SK-N-SH treated with all-trans-retinoic acid at 6 μM for 48 hours (cell line): ENCODE data around the gene GRID1.

Source experiments
- ATAC-seq: fragments of 200-7000 bp; cut with Tn5 transposase; 3 replicates; pipeline ENCODE4 v1.9.1; 2020; ENCODE audit warnings: mild to moderate bottlenecking, moderate library complexity
- ARNTL ChIP-seq: fragments of 450-650 bp; formaldehyde crosslinking; IDR thresholded peaks from 2 replicates; pipeline ENCODE4 v1.5.0; 2020; ENCODE audit warnings: low read depth, mild to moderate bottlenecking, moderate library complexity, borderline replicate concordance
- BACH2 ChIP-seq: fragments of 250-450 bp; sonication (Bioruptor Pico); IDR thresholded peaks from 2 replicates; pipeline ENCODE4 v1.9.0; 2021; ENCODE audit warnings: mild to moderate bottlenecking, borderline replicate concordance
- ESRRG ChIP-seq: fragments of 250-450 bp; sonication (Bioruptor Pico); IDR thresholded peaks from 2 replicates; pipeline ENCODE4 v1.6.1; 2021; ENCODE audit warnings: mild to moderate bottlenecking
- GLIS3 ChIP-seq: fragments of 250-450 bp; sonication (Bioruptor Pico); IDR thresholded peaks from 2 replicates; pipeline ENCODE4 v1.5.0; 2020; ENCODE audit warnings: mild to moderate bottlenecking, moderate library complexity
- PPARA ChIP-seq: fragments of 250-450 bp; sonication (Bioruptor Pico); IDR thresholded peaks from 2 replicates; pipeline ENCODE4 v1.5.0; 2020; ENCODE audit warnings: mild to moderate bottlenecking, borderline replicate concordance
- RARB ChIP-seq: fragments of 250-450 bp; sonication (Bioruptor Pico); IDR thresholded peaks from 2 replicates; pipeline ENCODE4 v1.8.0; 2021; ENCODE audit warnings: mild to moderate bottlenecking, moderate library complexity
- SNAI2 ChIP-seq: fragments of 250-450 bp; sonication (Bioruptor Pico); IDR thresholded peaks from 2 replicates; pipeline ENCODE4 v1.5.0; 2020; ENCODE audit warnings: mild to moderate bottlenecking, moderate library complexity
- TCF4 ChIP-seq: fragments of 250-450 bp; sonication (Bioruptor Pico); IDR thresholded peaks from 2 replicates; pipeline ENCODE4 v1.8.0; 2021; ENCODE audit warnings: mild to moderate bottlenecking, moderate library complexity, borderline replicate concordance
- TOX ChIP-seq: fragments of 250-450 bp; sonication (Bioruptor Pico); IDR thresholded peaks from 2 replicates; pipeline ENCODE4 v1.8.0; 2021; ENCODE audit warnings: mild to moderate bottlenecking, moderate library complexity, borderline replicate concordance
- ZFP3 ChIP-seq: fragments of 250-450 bp; sonication (Bioruptor Pico); IDR thresholded peaks from 2 replicates; pipeline ENCODE4 v1.5.0; 2020; ENCODE audit warnings: mild to moderate bottlenecking, moderate library complexity
- ZFP30 ChIP-seq: fragments of 450-650 bp; formaldehyde crosslinking; IDR thresholded peaks from 2 replicates; pipeline ENCODE4 v1.5.0; 2022; ENCODE audit warnings: mild to moderate bottlenecking, moderate library complexity
- ZNF565 ChIP-seq: fragments of 450-650 bp; formaldehyde crosslinking; conservative IDR thresholded peaks from 2 replicates; pipeline ENCODE4 v1.5.0; 2020; ENCODE audit warnings: low read depth, mild to moderate bottlenecking, moderate library complexity
- ZNF70 ChIP-seq: fragments of 450-650 bp; formaldehyde crosslinking; IDR thresholded peaks from 2 replicates; pipeline ENCODE4 v1.5.0; 2020; ENCODE audit warnings: mild to moderate bottlenecking, moderate library complexity
- TF ChIP-seq, protein P1 (sequence below): fragments of 250-450 bp; sonication (Bioruptor Pico); IDR thresholded peaks from 2 replicates; pipeline ENCODE4 v1.8.0; 2021; ENCODE audit warnings: low read depth, mild to moderate bottlenecking, moderate library complexity, borderline replicate concordance
- TF ChIP-seq, protein P2 (sequence below): fragments of 250-450 bp; sonication (Bioruptor Pico); IDR thresholded peaks from 2 replicates; pipeline ENCODE4 v1.5.1; 2021; ENCODE audit warnings: mild to moderate bottlenecking, moderate library complexity
- TF ChIP-seq, protein P3 (sequence below): fragments of 250-450 bp; sonication (Bioruptor Pico); IDR thresholded peaks from 2 replicates; pipeline ENCODE4 v1.5.0; 2020; ENCODE audit warnings: mild to moderate bottlenecking, moderate library complexity
- TF ChIP-seq, protein P4 (sequence below): fragments of 250-450 bp; sonication (Bioruptor Pico); IDR thresholded peaks from 2 replicates; pipeline ENCODE4 v1.8.0; 2020; ENCODE audit warnings: mild to moderate bottlenecking, moderate library complexity, borderline replicate concordance
- TF ChIP-seq, protein P5 (sequence below): fragments of 250-450 bp; sonication (Bioruptor Pico); IDR thresholded peaks from 2 replicates; pipeline ENCODE4 v1.5.1; 2020; ENCODE audit warnings: low read depth, mild to moderate bottlenecking, moderate library complexity

GRID1 gene

DNA sequence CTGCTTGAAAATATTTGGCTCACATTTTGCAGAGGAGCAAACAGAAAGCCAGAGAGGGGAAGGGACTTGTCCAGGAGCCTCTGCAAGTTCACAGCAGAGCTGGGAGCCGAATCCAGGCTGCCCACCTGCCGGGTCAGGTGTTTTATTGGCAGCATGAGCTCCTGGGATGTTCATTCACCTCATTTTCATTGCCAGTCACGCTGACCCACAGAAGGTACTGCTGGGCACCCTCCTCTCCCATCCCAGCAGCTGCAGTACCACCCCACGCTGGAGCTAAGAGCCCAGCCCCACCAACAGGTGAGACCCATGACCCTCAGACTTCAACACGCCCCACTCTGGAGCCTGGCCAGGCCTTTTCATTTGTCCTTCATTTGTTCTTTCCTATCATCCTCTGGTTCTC is 102.7 kb downstream of the GRID1 start:
- no peak for ATAC-seq

DNA sequence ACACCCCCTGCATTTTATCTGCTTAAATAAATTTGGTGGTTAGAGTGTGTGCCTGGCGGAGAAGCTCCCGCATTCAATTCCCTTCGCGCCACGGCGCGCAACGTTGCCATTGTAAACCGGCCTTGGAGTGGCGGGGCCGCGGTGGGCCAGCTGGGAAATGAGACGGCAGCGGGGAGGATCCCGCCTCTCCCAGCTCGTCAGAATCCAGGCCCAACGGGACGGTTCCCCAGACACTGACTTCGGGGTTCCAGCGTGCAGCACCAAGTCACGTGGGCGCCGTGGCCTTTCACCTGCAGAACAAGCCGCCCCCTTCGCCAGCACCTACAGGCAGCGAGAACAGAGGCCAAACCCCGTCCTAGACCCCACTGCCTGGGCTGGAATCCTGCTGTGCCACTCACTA is 103.4 kb downstream of the GRID1 start:
- no peak for ATAC-seq
- TF ChIP-seq, protein P1, sequence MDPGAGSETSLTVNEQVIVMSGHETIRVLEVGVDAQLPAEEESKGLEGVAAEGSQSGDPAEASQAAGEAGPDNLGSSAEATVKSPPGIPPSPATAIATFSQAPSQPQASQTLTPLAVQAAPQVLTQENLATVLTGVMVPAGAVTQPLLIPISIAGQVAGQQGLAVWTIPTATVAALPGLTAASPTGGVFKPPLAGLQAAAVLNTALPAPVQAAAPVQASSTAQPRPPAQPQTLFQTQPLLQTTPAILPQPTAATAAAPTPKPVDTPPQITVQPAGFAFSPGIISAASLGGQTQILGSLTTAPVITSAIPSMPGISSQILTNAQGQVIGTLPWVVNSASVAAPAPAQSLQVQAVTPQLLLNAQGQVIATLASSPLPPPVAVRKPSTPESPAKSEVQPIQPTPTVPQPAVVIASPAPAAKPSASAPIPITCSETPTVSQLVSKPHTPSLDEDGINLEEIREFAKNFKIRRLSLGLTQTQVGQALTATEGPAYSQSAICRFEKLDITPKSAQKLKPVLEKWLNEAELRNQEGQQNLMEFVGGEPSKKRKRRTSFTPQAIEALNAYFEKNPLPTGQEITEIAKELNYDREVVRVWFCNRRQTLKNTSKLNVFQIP (CRISPR knock-in tag) = no peak
- TF ChIP-seq ZNF70 (CRISPR knock-in tag) (no peak), ZNF565 (CRISPR knock-in tag) (no peak), ZFP3 (CRISPR knock-in tag) (no peak), TOX (no peak), ZFP30 (no peak), GLIS3 (CRISPR knock-in tag) (no peak), PPARA (no peak), BACH2 (no peak), RARB (no peak), SNAI2 (CRISPR knock-in tag) (no peak)
- TF ChIP-seq, protein P2, sequence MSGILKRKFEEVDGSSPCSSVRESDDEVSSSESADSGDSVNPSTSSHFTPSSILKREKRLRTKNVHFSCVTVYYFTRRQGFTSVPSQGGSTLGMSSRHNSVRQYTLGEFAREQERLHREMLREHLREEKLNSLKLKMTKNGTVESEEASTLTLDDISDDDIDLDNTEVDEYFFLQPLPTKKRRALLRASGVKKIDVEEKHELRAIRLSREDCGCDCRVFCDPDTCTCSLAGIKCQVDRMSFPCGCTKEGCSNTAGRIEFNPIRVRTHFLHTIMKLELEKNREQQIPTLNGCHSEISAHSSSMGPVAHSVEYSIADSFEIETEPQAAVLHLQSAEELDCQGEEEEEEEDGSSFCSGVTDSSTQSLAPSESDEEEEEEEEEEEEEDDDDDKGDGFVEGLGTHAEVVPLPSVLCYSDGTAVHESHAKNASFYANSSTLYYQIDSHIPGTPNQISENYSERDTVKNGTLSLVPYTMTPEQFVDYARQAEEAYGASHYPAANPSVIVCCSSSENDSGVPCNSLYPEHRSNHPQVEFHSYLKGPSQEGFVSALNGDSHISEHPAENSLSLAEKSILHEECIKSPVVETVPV = no peak
- TF ChIP-seq, all 23 proteins: peak for 0

More for the DNA sequence above, 102.7 kb downstream of the GRID1 start:
- TF ChIP-seq, protein P3, sequence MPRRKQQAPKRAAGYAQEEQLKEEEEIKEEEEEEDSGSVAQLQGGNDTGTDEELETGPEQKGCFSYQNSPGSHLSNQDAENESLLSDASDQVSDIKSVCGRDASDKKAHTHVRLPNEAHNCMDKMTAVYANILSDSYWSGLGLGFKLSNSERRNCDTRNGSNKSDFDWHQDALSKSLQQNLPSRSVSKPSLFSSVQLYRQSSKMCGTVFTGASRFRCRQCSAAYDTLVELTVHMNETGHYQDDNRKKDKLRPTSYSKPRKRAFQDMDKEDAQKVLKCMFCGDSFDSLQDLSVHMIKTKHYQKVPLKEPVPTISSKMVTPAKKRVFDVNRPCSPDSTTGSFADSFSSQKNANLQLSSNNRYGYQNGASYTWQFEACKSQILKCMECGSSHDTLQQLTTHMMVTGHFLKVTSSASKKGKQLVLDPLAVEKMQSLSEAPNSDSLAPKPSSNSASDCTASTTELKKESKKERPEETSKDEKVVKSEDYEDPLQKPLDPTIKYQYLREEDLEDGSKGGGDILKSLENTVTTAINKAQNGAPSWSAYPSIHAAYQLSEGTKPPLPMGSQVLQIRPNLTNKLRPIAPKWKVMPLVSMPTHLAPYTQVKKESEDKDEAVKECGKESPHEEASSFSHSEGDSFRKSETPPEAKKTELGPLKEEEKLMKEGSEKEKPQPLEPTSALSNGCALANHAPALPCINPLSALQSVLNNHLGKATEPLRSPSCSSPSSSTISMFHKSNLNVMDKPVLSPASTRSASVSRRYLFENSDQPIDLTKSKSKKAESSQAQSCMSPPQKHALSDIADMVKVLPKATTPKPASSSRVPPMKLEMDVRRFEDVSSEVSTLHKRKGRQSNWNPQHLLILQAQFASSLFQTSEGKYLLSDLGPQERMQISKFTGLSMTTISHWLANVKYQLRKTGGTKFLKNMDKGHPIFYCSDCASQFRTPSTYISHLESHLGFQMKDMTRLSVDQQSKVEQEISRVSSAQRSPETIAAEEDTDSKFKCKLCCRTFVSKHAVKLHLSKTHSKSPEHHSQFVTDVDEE (CRISPR knock-in tag) = no peak
- TF ChIP-seq BACH2 (no peak), ZFP3 (CRISPR knock-in tag) (no peak)
- TF ChIP-seq, protein P4, sequence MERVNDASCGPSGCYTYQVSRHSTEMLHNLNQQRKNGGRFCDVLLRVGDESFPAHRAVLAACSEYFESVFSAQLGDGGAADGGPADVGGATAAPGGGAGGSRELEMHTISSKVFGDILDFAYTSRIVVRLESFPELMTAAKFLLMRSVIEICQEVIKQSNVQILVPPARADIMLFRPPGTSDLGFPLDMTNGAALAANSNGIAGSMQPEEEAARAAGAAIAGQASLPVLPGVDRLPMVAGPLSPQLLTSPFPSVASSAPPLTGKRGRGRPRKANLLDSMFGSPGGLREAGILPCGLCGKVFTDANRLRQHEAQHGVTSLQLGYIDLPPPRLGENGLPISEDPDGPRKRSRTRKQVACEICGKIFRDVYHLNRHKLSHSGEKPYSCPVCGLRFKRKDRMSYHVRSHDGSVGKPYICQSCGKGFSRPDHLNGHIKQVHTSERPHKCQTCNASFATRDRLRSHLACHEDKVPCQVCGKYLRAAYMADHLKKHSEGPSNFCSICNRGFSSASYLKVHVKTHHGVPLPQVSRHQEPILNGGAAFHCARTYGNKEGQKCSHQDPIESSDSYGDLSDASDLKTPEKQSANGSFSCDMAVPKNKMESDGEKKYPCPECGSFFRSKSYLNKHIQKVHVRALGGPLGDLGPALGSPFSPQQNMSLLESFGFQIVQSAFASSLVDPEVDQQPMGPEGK (CRISPR knock-in tag) = no peak

DNA sequence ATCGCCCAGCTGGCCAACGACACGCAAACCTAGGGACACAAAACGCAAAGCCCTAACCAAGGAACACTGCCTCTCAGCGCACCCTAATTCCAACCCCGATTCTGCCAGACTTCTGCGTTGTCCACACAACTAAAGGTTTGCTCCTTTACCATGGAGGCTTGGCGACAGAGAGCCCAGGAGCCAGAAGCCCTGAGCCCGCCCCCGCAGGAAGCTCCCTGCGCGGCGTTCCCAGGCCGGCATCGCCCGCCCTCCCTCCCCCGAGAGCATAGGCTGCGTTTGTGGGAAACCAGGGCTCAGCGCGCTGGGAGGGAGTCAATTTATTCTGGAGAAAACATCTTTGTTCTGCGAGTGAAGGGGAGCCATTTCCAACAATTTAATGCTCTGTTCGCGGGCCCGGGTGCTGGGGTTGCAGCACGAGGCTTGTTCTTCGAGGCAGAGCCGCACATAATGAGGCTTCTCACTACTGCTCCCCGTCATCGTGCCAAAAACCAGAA is 103.9 kb downstream of the GRID1 start:
- TF ChIP-seq SNAI2 (CRISPR knock-in tag) = no peak
- TF ChIP-seq, protein P5, sequence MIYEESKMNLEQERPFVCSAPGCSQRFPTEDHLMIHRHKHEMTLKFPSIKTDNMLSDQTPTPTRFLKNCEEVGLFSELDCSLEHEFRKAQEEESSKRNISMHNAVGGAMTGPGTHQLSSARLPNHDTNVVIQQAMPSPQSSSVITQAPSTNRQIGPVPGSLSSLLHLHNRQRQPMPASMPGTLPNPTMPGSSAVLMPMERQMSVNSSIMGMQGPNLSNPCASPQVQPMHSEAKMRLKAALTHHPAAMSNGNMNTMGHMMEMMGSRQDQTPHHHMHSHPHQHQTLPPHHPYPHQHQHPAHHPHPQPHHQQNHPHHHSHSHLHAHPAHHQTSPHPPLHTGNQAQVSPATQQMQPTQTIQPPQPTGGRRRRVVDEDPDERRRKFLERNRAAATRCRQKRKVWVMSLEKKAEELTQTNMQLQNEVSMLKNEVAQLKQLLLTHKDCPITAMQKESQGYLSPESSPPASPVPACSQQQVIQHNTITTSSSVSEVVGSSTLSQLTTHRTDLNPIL (CRISPR knock-in tag) = no peak
- no peak for TF ChIP-seq ESRRG (CRISPR knock-in tag)
- TF ChIP-seq ZNF70 (CRISPR knock-in tag) = no peak
- no peak for TF ChIP-seq TCF4 (CRISPR knock-in tag)
- no peak for TF ChIP-seq BACH2
- TF ChIP-seq, protein P3 (CRISPR knock-in tag) = no peak
- no peak for TF ChIP-seq TOX
- TF ChIP-seq ARNTL (CRISPR knock-in tag) = no peak
- TF ChIP-seq, protein P4 (CRISPR knock-in tag) = no peak
- no peak for TF ChIP-seq ZFP30
- TF ChIP-seq PPARA = no peak
- TF ChIP-seq GLIS3 (CRISPR knock-in tag) = no peak
- no peak for TF ChIP-seq RARB
- TF ChIP-seq, protein P1 (CRISPR knock-in tag) = no peak
- no peak for ATAC-seq
